GF-D8 (cell line): ENCODE data around the gene LBR.
"Not testable (repeated sequence)": the region's sequence is repeated elsewhere in the genome, so short reads cannot be mapped to it uniquely, and the experiment has no call there.

Source experiments
- DNase-seq: peaks from one replicate; lab custom pipeline; 2025; lab: John Stamatoyannopoulos, UW

LBR gene

DNA sequence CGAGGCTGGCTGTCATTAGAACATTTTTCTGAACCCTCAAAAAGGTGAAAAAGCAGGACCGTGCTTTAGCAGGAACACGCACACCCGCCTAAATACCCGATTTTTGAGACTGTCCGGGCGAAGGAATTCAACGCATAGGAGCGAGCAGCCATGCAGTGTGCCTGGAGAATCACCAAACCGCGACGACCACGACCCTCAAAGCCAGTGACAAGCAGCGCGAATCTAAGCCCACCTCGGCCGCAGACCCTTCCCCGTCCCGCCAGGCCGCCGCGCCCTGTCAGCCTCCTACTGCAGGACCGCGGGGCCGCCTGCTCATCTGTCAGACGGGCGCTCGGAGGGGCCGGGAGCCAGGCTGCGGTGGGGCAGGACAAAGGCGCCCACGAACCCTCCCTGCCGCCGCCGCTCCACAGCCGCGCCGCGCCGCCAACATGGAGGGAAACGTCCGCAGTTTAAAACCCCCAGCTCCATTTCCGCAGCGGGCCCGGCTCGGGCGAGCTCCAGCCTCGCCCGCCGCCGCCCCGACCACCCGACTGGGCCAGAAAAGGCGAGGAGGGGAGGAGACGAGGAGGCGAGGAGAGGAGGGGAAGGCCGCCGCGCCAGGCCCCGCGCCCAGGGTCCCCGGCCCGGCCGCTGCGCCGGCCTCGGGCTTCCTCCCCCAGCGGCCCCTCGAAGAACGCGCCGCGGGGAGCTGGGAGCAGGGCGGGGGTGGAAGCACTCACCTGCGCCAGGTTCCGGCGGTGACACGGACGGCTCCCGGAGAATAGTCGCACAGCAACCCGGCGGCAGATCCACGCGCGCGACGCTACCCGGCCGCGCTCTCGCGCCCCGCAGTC is at the start of gene LBR:
LBR (minus strand) TSS at position 804 of the 833 bp plus-strand sequence. CDS start 3,963 bp downstream, outside the sequence.
- DNase-seq = no peak

DNA sequence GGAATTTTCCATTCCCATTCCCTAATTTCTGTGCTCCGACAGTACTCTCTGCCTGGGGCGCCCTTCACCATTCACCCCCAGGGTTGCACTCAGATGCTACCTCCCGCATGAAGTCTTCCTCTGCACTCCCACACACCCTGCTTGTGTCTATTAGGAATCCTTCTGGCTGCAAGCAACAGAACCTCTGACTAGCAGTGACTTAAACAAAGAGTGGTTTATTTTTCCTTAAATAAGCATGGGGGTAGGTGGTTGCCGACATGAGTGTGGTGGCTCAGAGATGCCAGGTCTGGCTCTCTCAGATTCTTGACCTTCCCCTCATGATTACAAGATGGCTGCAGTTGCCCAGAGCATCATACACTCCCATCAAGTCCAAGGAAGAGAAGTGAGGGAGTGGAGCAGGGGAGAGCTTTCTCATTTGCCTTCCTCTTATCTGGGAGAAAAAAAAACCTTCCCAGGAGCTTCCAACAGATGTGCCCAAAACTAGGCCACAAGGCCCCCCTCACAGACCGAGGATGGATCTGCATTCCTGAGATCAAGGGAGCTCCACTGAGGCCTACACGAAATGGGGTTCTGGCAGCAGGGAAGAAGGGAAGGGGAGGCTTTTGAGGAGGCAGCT is 49.6 kb upstream of the LBR start:
- no peak for DNase-seq

DNA sequence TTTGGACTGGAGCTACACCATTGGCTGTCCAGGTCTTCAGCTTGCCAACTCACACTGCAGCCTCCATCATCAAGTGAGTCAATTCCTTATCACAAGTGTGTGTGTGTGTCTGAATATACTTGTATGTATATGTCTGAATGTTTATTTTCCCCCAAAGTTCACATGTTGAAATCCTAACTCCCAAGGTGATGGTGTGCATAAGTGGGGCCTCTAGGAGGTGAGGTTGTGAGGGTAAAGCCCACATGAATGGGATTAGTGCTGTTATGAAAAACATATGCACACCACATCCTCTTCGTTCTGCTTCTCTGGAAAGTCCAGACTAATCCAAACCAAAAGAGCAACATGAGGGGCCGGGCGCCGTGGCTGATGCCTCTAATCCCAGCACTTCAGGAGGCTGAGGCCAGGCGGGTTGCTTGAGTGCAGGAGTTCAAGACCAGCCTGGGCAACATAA is 48.7 kb upstream of the LBR start:
- no peak for DNase-seq

GRCh38 chr1:225476100-225476511 is 48.3 kb upstream of the LBR start:
- no peak for DNase-seq

- DNase-seq = no peak
These were observed 47.4 kb upstream of the LBR start for GRCh38 chr1:225474986-225475820.

DNA sequence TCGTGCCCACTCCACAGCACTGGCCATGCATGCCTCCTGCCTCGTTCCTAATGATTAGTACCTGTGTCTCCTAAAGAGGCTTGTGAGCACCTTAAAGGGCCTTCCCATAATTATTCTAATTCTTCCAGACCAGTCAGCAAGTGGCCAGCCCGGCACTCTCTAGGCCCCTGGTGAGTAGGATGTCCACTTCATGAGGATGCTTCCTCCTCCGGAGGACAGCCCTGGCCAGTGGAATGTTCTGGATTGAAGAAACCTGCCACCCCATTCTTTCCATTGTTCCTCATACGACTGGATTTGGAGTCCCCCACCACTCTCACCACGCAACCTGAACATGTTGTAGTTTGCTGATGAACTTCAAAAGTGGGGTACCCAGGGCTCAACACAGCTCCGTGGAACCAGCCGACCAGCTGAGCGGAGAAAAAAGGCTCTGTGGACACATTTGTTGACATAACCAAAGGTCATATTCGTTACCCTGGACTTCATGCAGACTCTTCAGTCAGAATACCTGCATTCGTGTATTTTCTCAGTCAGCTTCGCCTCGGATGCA is 46.7 kb upstream of the LBR start:
- no peak for DNase-seq

DNA sequence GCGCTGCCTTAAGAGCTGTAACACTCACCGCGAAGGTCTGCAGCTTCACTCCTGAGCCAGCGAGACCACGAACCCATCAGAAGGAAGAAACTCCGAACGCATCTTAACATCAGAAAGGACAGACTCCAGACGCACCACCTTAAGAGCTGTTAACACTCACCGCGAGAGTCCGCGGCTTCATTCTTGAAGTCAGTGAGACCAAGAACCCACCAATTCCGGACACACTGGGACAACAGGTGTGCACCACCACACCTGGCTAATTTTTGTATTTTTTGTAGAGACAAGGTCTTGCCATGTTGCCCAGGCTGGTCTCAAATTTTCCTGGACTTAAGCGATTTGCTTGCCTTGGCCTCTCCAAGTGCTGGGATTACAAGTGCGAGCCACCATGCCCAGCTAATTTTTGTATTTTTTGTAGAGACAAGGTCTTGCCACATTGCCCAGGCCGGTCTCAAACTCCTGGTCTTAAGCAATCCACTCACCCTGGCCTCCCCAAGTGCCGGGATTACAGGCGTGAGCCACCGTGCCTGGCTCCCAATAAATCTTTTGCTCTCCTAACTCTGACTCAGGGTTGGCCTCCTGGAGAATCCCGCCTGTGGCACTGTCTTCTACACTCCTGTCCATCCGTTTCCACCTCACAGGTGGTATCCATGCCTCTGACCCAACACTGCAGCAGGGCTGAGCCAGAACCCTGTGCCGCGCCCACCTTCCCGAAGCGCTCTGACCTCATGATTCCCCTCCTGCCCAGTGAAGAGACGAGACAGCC is 46.0 kb upstream of the LBR start:
- DNase-seq = not testable (repeated sequence)

GRCh38 chr1:225473266-225473665 is 45.4 kb upstream of the LBR start:
- not testable (repeated sequence) for DNase-seq

DNA sequence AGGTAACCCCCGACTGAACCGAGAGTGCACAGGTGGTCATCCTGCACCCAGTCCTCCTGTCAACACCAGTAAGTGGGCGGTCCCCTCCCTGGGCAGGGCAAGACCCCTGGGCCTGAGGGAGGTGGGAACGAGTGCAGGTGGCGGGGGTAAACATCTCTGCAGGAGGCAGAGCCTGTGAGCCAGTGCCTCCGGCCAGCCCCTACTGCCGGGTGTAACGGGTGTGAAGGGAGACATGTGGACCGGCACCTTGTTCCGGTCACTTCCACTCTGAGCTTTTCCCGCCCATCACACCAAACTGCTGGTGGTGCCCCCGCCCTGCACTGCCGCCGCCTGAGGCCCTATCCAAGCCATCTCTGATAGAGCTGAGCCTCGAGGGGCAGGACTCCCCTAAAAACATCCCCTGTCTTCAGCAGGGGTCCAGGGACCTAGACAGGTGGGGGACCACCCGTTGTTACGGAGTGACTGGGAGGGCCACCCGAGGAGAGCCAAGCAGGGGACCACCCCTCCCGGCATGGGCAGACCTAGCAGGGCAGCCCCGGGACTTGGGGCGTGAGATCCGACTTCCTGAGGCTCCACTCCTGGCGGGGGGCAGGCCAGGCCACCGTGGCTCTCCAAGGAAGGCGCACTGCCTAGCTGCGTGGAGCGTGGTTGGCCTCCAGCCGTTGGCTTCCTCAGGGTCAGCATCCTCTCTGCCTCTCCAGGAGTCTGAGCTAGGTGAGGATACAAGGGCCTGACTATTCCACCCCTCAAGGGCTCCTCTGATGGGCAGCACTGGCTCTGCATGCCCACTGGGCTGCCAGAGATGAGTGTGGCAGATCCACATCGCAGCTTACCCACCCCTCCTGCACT is 43.8 kb upstream of the LBR start:
- DNase-seq = no peak

- no peak for DNase-seq
These were observed 43.2 kb upstream of the LBR start for GRCh38 chr1:225471109-225471452.

DNA sequence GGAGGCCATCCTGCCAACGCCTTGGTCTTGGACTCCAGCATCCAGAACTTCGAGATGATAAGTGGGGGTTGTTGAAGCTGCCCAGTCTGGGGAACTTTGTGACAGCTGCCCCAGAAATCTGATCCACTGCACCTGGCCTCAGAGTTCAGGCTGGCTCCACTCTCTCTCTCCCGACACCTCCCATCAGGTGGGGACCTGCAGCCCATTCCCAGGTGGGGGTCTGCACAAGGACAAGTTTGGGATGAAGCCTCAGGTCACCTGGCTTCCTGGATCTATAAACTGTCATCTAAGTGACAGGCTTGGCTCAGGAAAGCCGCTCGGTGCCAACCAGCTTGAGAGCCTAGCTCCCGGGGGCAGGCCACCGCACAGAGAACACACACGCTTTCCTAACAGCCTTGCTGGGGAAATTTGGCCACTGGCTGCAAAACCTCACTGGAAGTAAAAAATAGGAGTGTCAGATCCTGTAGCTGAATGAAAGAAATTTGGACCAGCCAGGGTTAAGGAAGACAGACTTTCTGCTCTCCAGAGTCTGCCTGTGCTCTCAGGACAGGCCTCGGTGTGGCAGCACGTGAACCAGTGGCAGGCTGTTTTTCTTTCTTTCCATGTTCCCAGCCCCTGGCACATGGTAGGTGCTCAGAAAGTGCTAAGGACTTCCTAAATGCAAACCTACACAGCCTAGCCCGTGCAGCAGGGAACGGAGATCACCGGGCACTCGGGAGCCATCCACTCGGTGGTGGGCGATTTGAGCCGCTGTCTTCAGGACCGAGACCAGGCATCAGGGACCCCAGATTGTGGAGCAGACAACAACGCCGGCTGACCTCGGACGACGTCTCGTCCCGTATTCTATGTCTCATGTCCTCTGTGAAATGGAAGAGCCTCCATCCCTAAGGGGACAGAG is 42.6 kb upstream of the LBR start:
- no peak for DNase-seq

GRCh38 chr1:225469051-225469450 is 41.2 kb upstream of the LBR start:
- DNase-seq = no peak

GRCh38 chr1:225468270-225469020 is 40.6 kb upstream of the LBR start:
- DNase-seq = no peak

- peak; percentile 71 for DNase-seq
These were observed 39.6 kb upstream of the LBR start for GRCh38 chr1:225467193-225468020.

GRCh38 chr1:225466848-225467192 is 39.0 kb upstream of the LBR start:
- no peak for DNase-seq

DNA sequence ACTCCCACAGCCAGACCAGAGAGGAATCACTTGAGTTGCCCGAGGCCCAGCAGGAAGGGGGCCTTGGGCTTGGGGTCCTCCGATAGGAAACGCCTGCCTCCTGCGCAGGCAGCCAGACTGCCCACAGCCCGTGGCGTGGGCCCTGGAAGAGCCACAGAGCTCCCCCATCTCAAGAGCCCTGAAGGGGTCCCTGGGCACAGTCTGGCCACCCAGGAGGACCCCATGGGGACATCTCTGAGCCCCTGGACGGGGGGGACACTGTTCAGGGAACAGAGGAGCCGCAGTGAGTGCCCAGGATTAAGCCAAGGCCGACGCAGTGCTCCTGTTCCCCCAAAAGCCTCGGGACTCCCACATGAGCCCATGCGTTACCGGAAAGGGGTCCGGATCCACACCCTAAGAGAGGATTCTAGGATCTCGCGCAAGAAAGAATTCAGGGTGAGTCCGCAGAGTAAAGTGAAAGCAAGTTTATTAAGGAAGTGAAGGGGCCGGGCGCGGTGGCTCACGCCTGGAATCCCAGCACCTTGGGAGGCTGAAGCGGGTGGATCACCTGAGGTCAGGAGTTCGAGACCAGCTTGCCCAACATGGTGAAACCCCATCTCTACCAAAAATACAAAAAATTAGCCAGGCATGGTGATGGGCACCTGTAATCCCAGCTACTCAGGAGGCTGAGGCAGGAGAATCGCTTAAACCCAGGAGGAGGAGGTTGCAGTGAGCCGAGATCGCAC is 38.1 kb upstream of the LBR start:
- no peak for DNase-seq
